GM12878 (cell line): ENCODE results near the gene GSE1. TPM values are rescaled to one million over a fixed set of nuclear protein-coding genes. Genes with fewer than 3 reads are reported as not detected.

Experiments used
- ATAC-seq: fragments of 200-7000 bp; cut with Tn5 transposase; 3 replicates; pipeline ENCODE4 v1.9.1; 2020; ENCODE audit warnings: mild to moderate bottlenecking, moderate library complexity
- BruUV-seq: library from RNA; stranded (reverse); fragments of 400-500 nt; replicated peaks from 2 replicates; lab custom pipeline; 2021; lab: Mats Ljungman, UMichigan
- CTCF ChIA-PET: fragments of 300-600 bp; sonication (Branson Sonifier 250); formaldehyde crosslinking; extraction: SDS; loops from one replicate; lab custom pipeline; 2021; ENCODE audit warnings: inconsistent platforms; lab: Yijun Ruan, JAX
- POLR2A ChIA-PET: fragments of 350-600 bp; formaldehyde crosslinking; extraction: SDS; loops from one replicate; lab custom pipeline; 2021; ENCODE audit warnings: inconsistent platforms; lab: Charles Lee
- RAD21 ChIA-PET: fragments of 300-600 bp; sonication (Branson Sonifier 250); formaldehyde crosslinking; loops from one replicate; lab custom pipeline; 2023; ENCODE audit warnings: antibody characterized with exemption; ENCODE audit not compliant: unreplicated experiment; lab: Charles Lee
- SMC1A ChIA-PET: fragments of 300-600 bp; sonication (Branson Sonifier 250); formaldehyde crosslinking; loops from one replicate; lab custom pipeline; 2023; ENCODE audit not compliant: unreplicated experiment, uncharacterized antibody; lab: Charles Lee
- DNase-seq: peaks from one replicate; pipeline ENCODE4 v3.0.0-alpha.2; 2011; ENCODE audit warnings: low read depth, low spot score
- FAIRE-seq: peaks from 3 replicates; lab custom pipeline; 2011; peaks lifted over from hg19 to GRCh38; lab: Jason Lieb, UNC
- H2AFZ ChIP-seq: 2 replicates; pipeline ENCODE4 v1.6.0; 2011; ENCODE audit warnings: low read depth, low read length, control low read depth; ENCODE audit not compliant: control insufficient read depth
- H3K27ac ChIP-seq: 2 replicates; pipeline ENCODE4 v1.5.1; 2011; ENCODE audit warnings: control low read depth; ENCODE audit not compliant: control insufficient read depth, insufficient read depth
- H3K27me3 ChIP-seq, 2 experiments: replicated peaks in 1 of 2; 2 replicates each; pipeline versions ENCODE4 v1.6.0 to v1.6.1; 2011; ENCODE audit warnings: low read length in 1 of 2; ENCODE audit not compliant: control insufficient read depth in 2 of 2, insufficient read depth in 2 of 2
- H3K36me3 ChIP-seq, 2 experiments: 2 replicates each; pipeline ENCODE4 v1.5.1; 2011; ENCODE audit warnings: low read length in 1 of 2; ENCODE audit not compliant: control insufficient read depth in 2 of 2, insufficient read depth in 2 of 2
- H3K4me1 ChIP-seq: 2 replicates; pipeline ENCODE4 v1.6.1; 2011; ENCODE audit warnings: mild to moderate bottlenecking, low read length, moderate library complexity, mixed read lengths; ENCODE audit not compliant: control insufficient read depth, insufficient read depth
- H3K4me2 ChIP-seq: 2 replicates; pipeline ENCODE4 v1.6.0; 2011; ENCODE audit warnings: control low read depth; ENCODE audit not compliant: control insufficient read depth, insufficient read depth
- H3K4me3 ChIP-seq: fragments of 200-600 bp; sonication (generic); 2 replicates; pipeline ENCODE4 v1.5.1; 2016
- H3K79me2 ChIP-seq: 2 replicates; pipeline ENCODE4 v1.6.0; 2011; ENCODE audit warnings: low read length; ENCODE audit not compliant: control insufficient read depth, insufficient read depth
- H3K9ac ChIP-seq: 2 replicates; pipeline ENCODE4 v1.8.0; 2011; ENCODE audit warnings: low read length, control low read depth, mixed read lengths; ENCODE audit not compliant: control insufficient read depth, insufficient read depth
- H3K9me3 ChIP-seq: replicated peaks from 3 replicates; pipeline ENCODE4 v1.5.1; 2011; ENCODE audit warnings: mild to moderate bottlenecking, low read length; ENCODE audit not compliant: control insufficient read depth, insufficient read depth
- H4K20me1 ChIP-seq: 2 replicates; pipeline ENCODE4 v1.6.0; 2011; ENCODE audit not compliant: control insufficient read depth, insufficient read depth
- BHLHE40 ChIP-seq, 2 experiments: fragments of 450-650 bp in 1 of 2; IDR thresholded peaks; 2 replicates each; pipeline ENCODE4 v1.6.1; 2011 to 2017; ENCODE audit warnings: low read depth in 2 of 2, borderline replicate concordance in 1 of 2, improper control_type of control experiment in 1 of 2, low read length in 1 of 2, mild to moderate bottlenecking in 1 of 2
- CBFB ChIP-seq: IDR thresholded peaks from 2 replicates; pipeline ENCODE4 v1.6.1; 2016; ENCODE audit warnings: antibody characterized with exemption, low read depth
- CHD4 ChIP-seq: fragments of 200-600 bp; sonication (generic); IDR thresholded peaks from 2 replicates; pipeline ENCODE4 v1.6.1; 2016; ENCODE audit warnings: mild to moderate bottlenecking
- MXI1 ChIP-seq: fragments of 150-350 bp; IDR thresholded peaks from 2 replicates; pipeline ENCODE4 v1.6.1; 2011; ENCODE audit warnings: low read depth, mild to moderate bottlenecking, inconsistent platforms, low read length, improper control_type of control experiment
- MYB ChIP-seq: fragments of 150-350 bp; IDR thresholded peaks from 2 replicates; pipeline ENCODE4 v1.6.1; 2014; ENCODE audit warnings: mild to moderate bottlenecking, low read depth, low read length, borderline replicate concordance
- MYC ChIP-seq: IDR thresholded peaks from 2 replicates; pipeline ENCODE4 v1.6.1; 2011; ENCODE audit warnings: mild to moderate bottlenecking, low read length, moderate library complexity, inconsistent platforms; ENCODE audit not compliant: insufficient read depth, insufficient replicate concordance, insufficient read length, severe bottlenecking
- RBBP5 ChIP-seq: fragments of 200-600 bp; sonication (generic); conservative IDR thresholded peaks from 2 replicates; pipeline ENCODE4 v1.6.1; 2016
- SIX5 ChIP-seq: IDR thresholded peaks from 2 replicates; pipeline ENCODE4 v1.6.1; 2011; ENCODE audit warnings: mild to moderate bottlenecking, low read depth, low read length, moderate library complexity; ENCODE audit not compliant: severe bottlenecking
- SMARCA5 ChIP-seq: fragments of 450-650 bp; IDR thresholded peaks from 2 replicates; pipeline ENCODE4 v1.6.1; 2017; ENCODE audit warnings: mild to moderate bottlenecking
- SP1 ChIP-seq: IDR thresholded peaks from one replicate; pipeline ENCODE4 v1.6.1; 2011; ENCODE audit warnings: low read depth, low read length
- ZNF217 ChIP-seq: fragments of 450-650 bp; IDR thresholded peaks from 2 replicates; pipeline ENCODE4 v1.6.1; 2017; ENCODE audit warnings: antibody characterized with exemption, mild to moderate bottlenecking
- WGBS: methylation state at CpG from one replicate; pipeline ENCODE4 v1.1.6; 2016; ENCODE audit warnings: low lambda C conversion rate; ENCODE audit not compliant: insufficient replicate concordance, insufficient coverage; ENCODE audit errors: missing lambda C conversion rate; 5-methylcytosine and 5-hydroxymethylcytosine counted together
- in situ Hi-C: fragments of 300-500 bp; cut with MboI; formaldehyde crosslinking; loops from 9 replicates; pipeline ENCODE4 v1.14.3; 2018; ENCODE audit warnings: mixed read lengths
- intact Hi-C: fragments of 100-400 bp; cut with micrococcal nuclease; formaldehyde crosslinking; loops from one replicate; pipeline ENCODE4 v1.14.2; 2022; ENCODE audit not compliant: unreplicated experiment
- polyA plus RNA-seq, 11 experiments: library from polyadenylated mRNA; depleted of rRNA in 4 of 11; unstranded in 6 of 11; stranded (reverse) in 5 of 11; fragments of >200 nt; fragmentation: Nextera tagmentation in 4 of 11; fragmentation: Illumina TruSeq in 1 of 11; extraction: Ambion mirVana in 4 of 11; extraction: Trizol in 1 of 11; gene quantifications; 1 replicate in 1 of 11; 2 replicates in 10 of 11; pipeline versions ENCODE4 v1.2.1 to v1.2.3, GENCODE V29; 2011 to 2016; ENCODE audit warnings: inconsistent platforms in 2 of 11, missing spikeins in 2 of 11, low read depth in 1 of 11
- total RNA-seq, 4 experiments: library from RNA; depleted of rRNA in 3 of 4; stranded (reverse); fragments of >200 nt in 3 of 4; fragmentation: Illumina TruSeq in 1 of 4; extraction: Trizol in 1 of 4; gene quantifications; 2 replicates each; pipeline versions ENCODE4 v1.2.1 to v1.2.3, GENCODE V29; 2013 to 2021

The GSE1 gene
- total and polyA plus RNA-seq, 10 of the 15 experiments (the other 5 are each of a cell fraction or from before 2014, with no cell fraction given): 4.6 to 58.7 (median 18.2) TPM

GRCh38 chr16:85660843-85661739 is 48.0 kb downstream of the GSE1 start:
- Histone ChIP-seq H4K20me1 (no peaks in the 10 kb centered on the region), H3K4me3 (no peak overlapping the region), H3K4me1 (no peaks in the 10 kb centered on the region), H3K9me3 (no peaks in the 10 kb centered on the region), H3K79me2 (no peaks in the 10 kb centered on the region), H3K4me2 (no peak overlapping the region), H3K9ac (no peak overlapping the region), H3K27me3 (no peaks in the 10 kb centered on the region), H3K27ac (no peak overlapping the region), H3K36me3 (peaks cover 41 to 67% of the 10 kb centered on the region in 2 experiments), H2AFZ (no peak overlapping the region)
- in situ Hi-C loops: no loop called here
- ChIA-PET RAD21 (no interaction called here), POLR2A (no interaction called here), CTCF (interaction anchor here (0.6 to 4.8 kb wide), 6 partner anchors 23 to 103 kb away, joined by 3 to 29 read pairs (median 4); no protein-coding TSS in a partner anchor), SMC1A (interaction anchor here (1.8 kb wide), 1 partner anchor 54 kb away, joined by 6 read pairs; no protein-coding TSS in a partner anchor)
- BruUV-seq: no TSS peak
- no peak for DNase-seq
- 94% methylated on average over 33 of the region's 42 CpGs for WGBS
- TF ChIP-seq MYC: no peak
- TF ChIP-seq SP1: no peak
- no peak for TF ChIP-seq BHLHE40 (IDR thresholded peaks at IDR 0.05; ENCODE audit: borderline replicate concordance in 1 of 2, low read depth in 2 of 2, low read length in 1 of 2)
- no peak for TF ChIP-seq MXI1
- no peak for TF ChIP-seq SIX5
- TF ChIP-seq MYB: no peak
- TF ChIP-seq RBBP5: no peak
- TF ChIP-seq CBFB: no peak
- TF ChIP-seq SMARCA5: no peak
- TF ChIP-seq ZNF217: no peak
- no peak for TF ChIP-seq CHD4
- intact Hi-C loops: no loop called here
- ATAC-seq: no peak
- no peak for FAIRE-seq
